ENCODE results near the gene MYBPC1. TPM values are rescaled to one million over a fixed set of nuclear protein-coding genes. Genes with fewer than 3 reads are reported as not detected.

Gene MYBPC1
- total and polyA plus RNA-seq, 2 of the 13 experiments (the other 11 are each of a cell fraction or from before 2014, with no cell fraction given) = 0.31 to 0.53 TPM

DNA sequence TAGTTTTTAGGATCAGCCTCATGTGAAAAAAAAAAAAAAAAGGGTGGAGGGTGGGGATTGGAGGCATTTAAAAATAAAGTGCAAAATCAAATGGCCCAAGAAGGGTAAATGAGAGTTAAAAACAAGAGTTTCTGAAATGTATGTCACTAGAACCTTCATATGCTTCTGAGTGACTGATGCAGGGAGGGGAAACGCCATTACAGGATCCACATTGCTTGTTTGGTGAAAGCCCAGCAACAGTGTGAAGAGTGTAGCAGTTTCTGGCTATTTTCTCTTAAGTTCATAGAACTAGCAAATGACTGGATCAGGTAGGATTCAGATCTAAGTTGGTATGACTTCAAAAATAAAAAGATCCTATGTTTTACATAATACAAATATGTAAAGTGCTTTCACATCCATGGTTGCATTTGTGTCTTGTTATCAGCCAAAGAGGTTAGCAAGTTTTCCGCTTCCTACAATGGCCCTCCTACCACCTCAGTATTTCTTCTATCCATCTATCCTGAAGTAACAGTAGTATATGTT, 105.6 kb downstream of the MYBPC1 start:
- FAIRE-seq (no peak), ATAC-seq (no peak), DNase-seq (ENCODE audit: low spot score) (no peak)
- Histone ChIP-seq H4K20me1 (ENCODE audit: insufficient read depth, low read length) (peaks cover 26% of the 10 kb centered on the region), H2AFZ (ENCODE audit: low read length) (no peak overlapping the region), H3K4me2 (ENCODE audit: low read depth, low read length) (peak overlapping the region; percentile 79), H3K79me2 (ENCODE audit: insufficient read depth, low read length) (peaks cover 72% of the 10 kb centered on the region), H3K4me1 (ENCODE audit: insufficient read depth, low read length) (peaks cover 57% of the 10 kb centered on the region), H3K36me3 (replicated peaks in 1 of 2; ENCODE audit: control insufficient read depth in 1 of 2, insufficient read depth in 2 of 2, low read length in 2 of 2) (peaks cover 2 to 10% of the 10 kb centered on the region in 2 experiments; a peak in 2 of 5 replicates), H3K9ac (ENCODE audit: insufficient read depth, low read depth, low read length) (peak overlapping the region; percentile 95), H3K27me3 (ENCODE audit: control insufficient read depth in 1 of 2, insufficient read depth in 2 of 2, low read length in 2 of 2) (no peaks in the 10 kb centered on the region; a peak in 2 of 5 replicates), H3K27ac (ENCODE audit: extremely low read length, insufficient read depth, low read length) (peak overlapping the region; percentile 98), H3K4me3 (replicated peaks in 1 of 3; ENCODE audit: insufficient read depth in 1 of 3, low read depth in 2 of 3, low read length in 3 of 3) (peak overlapping the region; percentile 97 to 100 (median 99); a peak in 5 of 6 replicates), H3K9me3 (ENCODE audit: low read length) (no peaks in the 10 kb centered on the region)
- TF ChIP-seq SAP130 (CRISPR knock-in tag; IDR thresholded peaks at IDR 0.05; ENCODE audit: low read depth) (0 out of 2 replicates have a peak, but pooled peaks have one; percentile 20), ZBED4 (CRISPR knock-in tag; IDR thresholded peaks at IDR 0.05; ENCODE audit: borderline replicate concordance) (no peak), RBM22 (optimal IDR thresholded peaks at IDR 0.05; ENCODE audit: low read length) (peak; percentile 35), TEAD3 (CRISPR knock-in tag; optimal IDR thresholded peaks at IDR 0.05; ENCODE audit: borderline replicate concordance) (peak; percentile 18), RBFOX2 (IDR thresholded peaks at IDR 0.05; ENCODE audit: low read depth, low read length) (peak; percentile 47; the same call in 1 of the 2 replicates)
- in situ Hi-C loops (cut with HindIII; ENCODE audit: extremely low pct_ligation_motif_present, low pct_unique_long_range_greater_than_20kb) = no loop called here
- ChIA-PET CTCF (ENCODE audit: low intra/inter-chr PET ratio, low total read pairs) (no interaction called here), POLR2A (interaction anchor here (2.8 kb wide), 1 partner anchor 101 kb away, joined by 15 read pairs; no protein-coding TSS in a partner anchor)
- no TSS peak for BruUV-seq (replicated peaks)
- 43% methylated on average over 2 of the region's 2 CpGs for WGBS (ENCODE audit: low lambda C conversion rate)
- intact Hi-C loops (cut with micrococcal nuclease; ENCODE audit: unreplicated experiment) = no loop called here
